Astrocyte (in vitro differentiated cells and primary cell): ENCODE measurements around the gene SRSF9.

Source experiments
- CTCF ChIP-seq: IDR thresholded peaks from 2 replicates; pipeline ENCODE4 v1.5.1; 2011; ENCODE audit warnings: low read depth, mild to moderate bottlenecking, inconsistent platforms, low read length, moderate library complexity; ENCODE audit not compliant: insufficient read depth
- EZH2 ChIP-seq: IDR thresholded peaks from 2 replicates; pipeline ENCODE4 v1.6.1; 2012; ENCODE audit warnings: mild to moderate bottlenecking, low read length, inconsistent platforms; ENCODE audit not compliant: insufficient read depth

- TF ChIP-seq CTCF (no peak), EZH2 (no peak)
Observed at GRCh38 chr12:120495186-120495730, 25.7 kb upstream of the SRSF9 start.
